GM15510 (cell line): ENCODE measurements around the gene RPL9.

Source experiments
- POLR2A ChIP-seq: IDR thresholded peaks from 3 replicates; pipeline ENCODE4 v1.6.1; 2011; ENCODE audit warnings: borderline replicate concordance; ENCODE audit not compliant: insufficient read length; ENCODE audit errors: extremely low read depth

RPL9 gene

DNA sequence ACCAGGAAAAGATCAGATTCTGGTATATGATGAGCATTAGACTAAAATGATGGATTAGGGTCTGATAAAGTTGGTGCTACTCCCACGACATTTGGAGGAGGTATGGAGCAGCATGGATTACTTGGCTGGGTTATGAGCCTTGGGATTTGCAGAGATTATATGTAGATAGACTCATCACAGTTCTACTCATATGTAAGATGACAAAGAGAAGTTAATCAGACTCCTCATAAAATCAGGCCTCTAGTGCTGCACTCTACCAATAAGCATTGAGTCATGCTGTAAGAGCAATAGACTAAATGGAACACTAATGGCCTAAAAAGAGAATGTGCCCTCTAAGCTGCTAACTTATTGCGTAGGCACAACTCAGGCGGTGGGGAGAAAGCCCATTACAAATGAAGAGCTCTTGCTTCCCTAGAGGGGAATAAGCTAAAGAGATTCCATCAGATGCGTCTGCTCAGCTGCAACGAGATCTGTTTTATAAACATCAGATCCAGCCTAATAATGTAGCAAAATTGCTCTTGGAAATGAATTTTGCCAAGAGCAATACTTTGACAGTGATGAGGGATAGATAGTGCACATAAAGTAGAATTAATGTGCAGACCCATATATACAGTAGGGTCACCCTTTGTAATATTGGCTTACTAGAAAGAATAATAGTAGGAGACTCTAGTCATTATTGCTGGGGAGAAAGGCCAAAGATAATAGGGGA lies 17.6 kb upstream of the RPL9 start:
- no peak for TF ChIP-seq POLR2A

DNA sequence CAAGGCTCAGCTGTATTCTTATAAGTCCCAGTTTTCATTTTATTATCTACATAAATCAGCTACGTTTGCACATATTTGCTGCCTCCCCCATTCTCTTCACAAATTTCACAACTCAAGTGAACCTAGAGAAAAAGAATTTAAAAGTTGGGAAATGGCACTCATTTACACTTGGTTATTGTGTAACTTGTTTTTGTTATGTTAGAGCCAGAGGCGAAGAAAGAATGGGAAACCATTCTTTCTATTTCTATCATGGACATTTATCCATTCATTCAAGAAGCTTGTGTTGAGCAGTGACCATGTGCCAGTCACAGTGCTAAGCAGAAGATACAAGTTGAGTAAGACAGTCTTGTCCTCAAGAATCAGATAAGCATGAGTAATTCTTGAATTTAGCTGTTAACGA lies 13.7 kb upstream of the RPL9 start:
- no peak for TF ChIP-seq POLR2A

DNA sequence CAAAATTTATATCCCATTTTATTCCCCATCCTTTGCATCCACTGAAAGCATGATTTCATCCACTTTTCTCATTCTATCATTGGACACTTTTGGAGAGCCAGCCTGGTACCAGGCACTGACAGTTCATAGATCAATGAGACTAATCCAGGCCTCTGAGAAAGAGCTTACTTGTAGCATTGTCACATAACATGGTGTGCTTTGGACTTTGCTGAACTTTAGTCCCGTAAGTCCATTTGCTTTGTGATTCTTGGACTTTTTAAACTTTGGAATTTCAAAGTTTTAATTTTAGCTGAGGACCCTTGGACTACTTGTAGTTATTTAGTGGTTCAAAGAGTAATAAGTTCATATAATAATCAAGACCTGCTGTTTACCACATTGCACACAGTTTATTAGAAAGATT lies 11.7 kb upstream of the RPL9 start:
- TF ChIP-seq POLR2A, result no peak

DNA sequence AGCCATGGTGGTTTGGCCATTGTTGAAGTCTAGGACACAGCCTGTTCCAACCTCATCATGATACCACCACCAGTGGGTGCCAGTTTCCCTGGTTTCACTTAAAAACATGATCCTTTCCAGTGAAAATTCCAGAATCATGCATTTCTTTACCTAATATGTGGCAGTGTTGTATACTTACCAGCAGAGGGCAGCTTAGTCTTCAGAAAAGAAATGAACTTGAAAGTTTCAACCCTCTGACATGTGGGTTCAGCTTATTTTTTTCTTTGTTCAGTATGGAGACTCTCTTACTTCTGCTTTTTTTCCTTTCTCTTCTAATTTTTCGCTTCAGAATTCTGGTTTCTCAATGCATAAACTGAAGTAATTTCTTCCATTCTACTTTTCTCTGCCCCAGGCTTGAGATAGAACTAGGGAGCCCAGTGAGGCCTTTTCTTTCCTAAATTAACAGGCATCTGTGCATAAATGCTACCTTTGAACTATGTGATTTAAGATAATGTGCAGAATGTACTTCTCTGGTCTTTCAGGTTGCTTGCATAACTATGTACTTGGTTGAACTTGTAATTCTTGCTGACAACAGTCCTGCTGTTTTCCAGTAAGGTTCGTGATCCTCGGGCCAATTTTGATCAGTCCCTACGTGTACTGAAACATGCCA lies 10.8 kb upstream of the RPL9 start:
- no peak for TF ChIP-seq POLR2A

DNA sequence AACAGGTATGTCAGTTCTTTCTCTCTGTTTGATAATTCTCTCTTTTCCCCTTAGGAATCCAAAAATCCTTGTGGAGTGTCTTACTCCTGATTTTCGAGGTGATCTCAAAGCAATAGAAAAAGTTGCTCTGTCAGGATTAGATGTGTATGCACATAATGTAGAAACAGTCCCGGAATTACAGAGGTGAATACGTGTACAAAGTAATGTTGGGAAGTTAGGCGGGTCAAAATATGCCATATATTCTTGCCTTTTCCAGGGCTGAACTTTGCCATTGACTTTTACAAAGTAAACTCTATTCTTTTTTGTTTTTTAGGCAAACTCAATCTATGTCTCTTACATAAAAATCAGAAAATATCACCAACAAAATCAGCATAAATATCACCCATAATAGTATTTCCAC lies 8.7 kb upstream of the RPL9 start:
- TF ChIP-seq POLR2A, result no peak

DNA sequence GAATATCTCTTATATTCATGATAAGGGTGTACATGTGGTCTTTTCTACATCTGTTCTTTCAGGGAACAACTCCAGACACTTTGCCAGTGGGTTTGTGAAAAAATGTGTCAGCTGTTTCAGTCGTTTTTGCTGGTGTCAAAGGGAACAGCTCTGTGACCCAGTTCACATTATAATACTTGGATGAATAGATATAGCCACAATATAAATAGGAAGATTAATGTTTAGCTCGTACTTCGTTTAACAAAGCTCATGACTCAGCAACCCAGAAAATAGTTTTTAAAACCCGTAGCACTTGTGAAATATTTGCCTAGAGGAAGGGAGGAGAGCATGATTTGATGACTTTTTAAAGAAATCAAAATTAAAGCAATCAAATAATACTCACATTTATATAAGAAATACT lies 8.0 kb upstream of the RPL9 start:
- no peak for TF ChIP-seq POLR2A

DNA sequence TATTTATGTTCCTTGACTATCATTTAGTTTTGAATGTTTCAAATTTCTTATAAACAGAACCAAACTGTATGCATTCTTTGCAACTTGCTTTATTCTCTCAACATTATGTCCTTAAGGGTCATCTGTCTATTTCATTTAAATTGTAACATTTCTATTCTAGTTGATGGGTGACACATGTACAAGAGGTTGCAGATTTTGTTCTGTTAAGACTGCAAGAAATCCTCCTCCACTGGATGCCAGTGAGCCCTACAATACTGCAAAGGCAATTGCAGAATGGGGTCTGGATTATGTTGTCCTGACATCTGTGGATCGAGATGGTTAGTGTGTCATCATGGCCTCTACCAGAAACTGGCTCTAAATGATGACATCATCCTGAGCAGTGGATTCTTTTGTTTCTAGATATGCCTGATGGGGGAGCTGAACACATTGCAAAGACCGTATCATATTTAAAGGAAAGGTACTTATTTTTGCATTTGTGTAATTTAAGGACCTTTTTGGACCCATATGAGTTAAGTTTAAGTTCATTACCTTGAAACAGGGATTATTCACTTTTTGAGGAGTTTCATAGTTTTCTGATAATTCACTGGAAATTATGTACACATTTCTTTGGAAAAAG lies 6.3 kb upstream of the RPL9 start:
- TF ChIP-seq POLR2A, result no peak

DNA sequence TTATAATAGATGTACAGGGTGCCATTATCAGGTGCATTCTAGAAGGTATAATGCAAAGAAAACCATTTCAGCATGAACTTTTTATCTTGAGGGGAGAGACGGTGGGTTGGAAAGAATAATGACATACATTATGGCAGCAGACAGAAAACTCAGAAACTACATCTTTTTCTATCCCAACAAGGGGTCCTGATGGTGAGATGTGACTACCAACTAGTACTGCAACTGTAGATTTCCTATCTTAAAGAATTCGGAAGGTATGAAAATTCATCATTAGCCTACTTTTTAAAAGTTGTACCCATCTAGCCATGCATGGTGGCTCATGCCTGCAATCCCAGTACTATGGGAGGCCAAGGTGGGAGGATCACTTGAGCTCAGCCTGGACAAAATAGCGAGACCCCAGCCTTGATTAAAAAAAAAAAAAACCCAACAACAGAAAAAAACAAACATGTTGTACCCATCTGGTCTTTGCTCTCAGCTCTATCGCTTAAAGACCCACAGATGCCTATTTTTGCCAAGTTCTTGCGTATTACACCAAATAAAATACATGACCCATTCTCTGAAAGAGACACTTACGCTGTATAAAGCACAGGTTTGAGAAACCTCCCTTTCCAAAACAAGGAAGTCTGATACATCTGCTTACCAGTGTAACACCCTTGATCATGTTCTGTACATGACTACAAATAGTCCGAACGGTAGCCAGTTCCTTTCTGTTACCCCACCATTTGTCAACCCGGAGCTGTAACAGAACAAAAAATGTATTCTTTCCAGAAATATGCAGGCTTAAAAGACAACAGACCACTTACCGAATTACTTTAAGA lies 1.6 kb downstream of the RPL9 start:
- TF ChIP-seq POLR2A, result no peak

DNA sequence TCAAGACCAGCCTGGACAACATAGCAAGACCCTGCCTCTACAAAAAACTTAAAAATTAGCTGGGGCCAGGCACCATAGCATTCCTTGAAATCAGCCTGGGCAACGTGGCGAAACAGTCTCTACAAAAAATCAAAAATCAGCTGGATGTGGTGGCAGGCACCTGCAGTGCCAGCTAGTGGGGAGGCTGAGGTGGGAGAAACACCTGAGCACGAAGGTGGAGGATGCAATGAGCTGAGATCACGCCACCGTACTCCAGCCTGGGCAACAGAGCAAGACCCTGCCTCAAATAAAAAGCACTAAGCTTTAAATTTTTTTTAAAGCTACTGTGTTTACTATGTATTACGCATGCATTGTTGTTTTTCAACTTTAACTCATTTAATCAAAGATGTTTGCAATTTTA lies 3.2 kb downstream of the RPL9 start:
- no peak for TF ChIP-seq POLR2A

DNA sequence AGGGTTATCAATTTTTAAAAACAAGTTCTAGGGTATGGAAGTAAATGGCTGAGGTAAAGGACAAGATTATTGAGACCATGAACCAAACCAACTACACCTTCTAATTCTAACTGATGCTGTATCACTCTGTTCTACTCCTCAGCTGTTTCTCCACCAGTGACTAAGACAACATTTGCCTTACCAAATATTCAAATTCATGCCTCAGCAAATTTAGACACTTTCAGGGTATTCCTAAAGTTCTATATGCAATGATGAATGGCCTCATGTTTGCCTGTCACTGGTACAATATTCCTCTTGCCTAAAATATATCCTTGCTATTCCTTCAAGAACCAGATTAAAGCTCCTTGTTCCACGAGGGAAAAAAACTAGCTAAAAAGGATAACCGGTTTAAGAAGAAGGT lies 5.0 kb downstream of the RPL9 start:
- no peak for TF ChIP-seq POLR2A

DNA sequence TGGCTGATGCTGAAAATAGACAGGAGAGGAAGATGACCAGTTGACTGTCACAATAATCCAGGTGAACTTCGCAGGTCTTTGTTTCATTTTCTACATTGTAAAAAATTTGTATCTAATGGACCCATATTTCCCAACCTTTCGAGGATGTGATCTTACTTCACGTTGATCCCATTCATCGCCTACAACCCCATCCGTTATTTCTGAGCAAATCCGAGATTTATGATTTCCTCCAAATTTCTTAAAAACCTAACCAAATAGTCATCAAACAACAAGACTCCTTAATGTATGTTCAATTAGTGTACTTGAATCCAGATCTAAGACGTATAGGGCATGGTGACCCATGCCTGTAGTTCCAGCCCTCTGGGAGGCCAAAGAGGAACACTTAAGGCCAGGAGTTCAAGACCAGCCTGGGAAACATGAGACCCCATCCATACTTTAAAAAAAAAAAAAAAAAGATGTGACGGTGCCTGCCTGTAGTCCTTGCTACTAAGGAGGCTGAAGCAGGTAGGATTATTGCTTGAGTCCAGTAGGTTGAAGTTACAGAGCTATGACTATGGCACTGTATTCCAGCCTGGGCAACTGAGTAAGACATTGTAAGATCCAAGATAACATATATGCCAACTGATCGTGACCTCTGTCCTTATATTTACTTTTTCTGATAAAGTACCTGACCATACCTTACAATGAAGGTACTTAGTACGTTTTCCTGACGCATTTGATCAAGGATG lies 5.7 kb downstream of the RPL9 start:
- TF ChIP-seq POLR2A, result no peak

DNA sequence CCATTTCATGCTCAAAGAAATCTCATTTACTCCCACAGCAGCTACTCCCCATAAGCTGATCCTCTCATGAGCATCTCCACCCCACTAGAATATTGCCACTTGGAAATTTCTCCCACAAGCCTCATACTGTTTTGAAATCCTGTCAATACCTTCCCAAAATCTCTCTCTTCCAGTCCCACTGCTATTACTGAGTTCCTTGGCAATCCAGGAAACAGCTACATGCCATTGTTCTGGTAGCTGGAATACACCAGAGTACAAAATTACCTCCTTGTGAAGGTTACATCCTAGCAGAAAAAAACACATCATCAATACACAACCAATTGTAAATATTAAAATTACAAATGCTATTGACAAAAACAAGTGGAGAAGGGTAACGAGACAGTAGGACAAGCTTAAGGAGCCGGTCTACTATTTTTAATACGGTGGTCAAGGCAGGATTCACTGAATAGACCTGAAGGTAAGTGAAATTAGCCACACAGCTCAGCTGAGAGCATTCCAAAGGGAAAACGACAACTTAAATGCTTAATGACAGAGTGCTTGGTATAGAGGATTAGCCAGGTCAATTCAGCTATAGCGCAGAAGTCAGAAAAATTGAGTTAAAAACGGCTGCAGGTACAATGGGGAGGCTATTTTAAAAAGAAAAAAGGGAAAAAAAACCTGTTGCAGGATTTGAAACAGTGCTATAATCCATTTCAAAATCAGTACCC lies 6.4 kb downstream of the RPL9 start:
- TF ChIP-seq POLR2A, result no peak

DNA sequence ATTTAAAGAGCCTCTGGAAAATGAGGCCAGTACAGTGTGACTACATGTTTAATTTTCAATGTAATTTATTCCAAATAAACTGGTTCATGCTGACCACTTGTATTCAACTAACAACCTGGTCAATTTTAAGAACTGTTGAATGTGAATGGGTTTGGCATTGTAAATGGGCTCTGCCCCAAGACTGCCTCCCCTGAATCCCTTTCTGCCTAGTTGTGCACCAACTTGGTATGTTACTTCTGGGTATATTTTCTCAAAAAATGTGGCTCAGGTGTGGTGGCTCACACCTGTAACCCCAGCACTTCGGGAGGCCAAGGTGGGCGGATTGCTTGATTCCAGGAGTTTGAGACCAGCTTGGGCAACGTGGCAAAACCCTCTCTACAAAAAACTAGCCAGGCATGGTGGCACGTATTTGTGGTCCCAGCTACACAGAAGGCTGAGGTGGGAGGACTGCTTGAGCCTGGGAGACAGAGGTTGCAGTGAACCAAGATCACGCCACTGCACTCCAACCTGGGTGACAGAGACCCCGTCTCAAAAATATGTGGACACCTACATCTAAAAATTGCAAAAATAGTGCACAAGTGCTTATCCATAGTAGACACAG lies 7.2 kb downstream of the RPL9 start:
- TF ChIP-seq POLR2A, result no peak

DNA sequence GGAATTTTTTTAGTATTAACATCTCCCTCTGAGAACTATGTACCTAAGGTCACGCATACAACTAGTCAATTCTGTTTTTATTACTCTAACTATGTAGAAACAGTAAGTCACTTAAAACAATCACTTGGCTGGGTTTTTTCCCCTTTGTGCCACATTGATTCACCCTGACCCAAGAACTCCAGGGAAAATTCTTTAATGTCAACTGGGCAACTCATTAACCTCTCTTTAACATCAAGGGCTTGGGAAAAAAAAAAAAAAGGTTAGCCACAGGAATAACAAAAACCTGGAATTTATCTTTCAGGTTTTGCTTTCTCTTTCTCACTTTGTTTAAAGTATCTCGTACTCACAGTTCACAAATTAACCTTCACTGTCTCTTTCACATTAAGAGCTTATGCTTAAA lies 8.1 kb downstream of the RPL9 start:
- no peak for TF ChIP-seq POLR2A
